PC-9 (cell line): ENCODE data around the gene DLG2.

Experiments used
- EZH2 ChIP-seq: fragments of 200-600 bp; sonication (generic); IDR thresholded peaks from 2 replicates; pipeline ENCODE4 v1.8.0; 2017; ENCODE audit warnings: antibody characterized with exemption, low read depth
- TF ChIP-seq, protein P1 (sequence below): fragments of 200-600 bp; sonication (generic); conservative IDR thresholded peaks from 2 replicates; pipeline ENCODE4 v1.6.1; 2017; ENCODE audit warnings: mixed run types, antibody characterized with exemption, mild to moderate bottlenecking, moderate library complexity

GRCh38 chr11:84865257-84865656 lies 761.9 kb downstream of the DLG2 start:
- TF ChIP-seq, protein P1, sequence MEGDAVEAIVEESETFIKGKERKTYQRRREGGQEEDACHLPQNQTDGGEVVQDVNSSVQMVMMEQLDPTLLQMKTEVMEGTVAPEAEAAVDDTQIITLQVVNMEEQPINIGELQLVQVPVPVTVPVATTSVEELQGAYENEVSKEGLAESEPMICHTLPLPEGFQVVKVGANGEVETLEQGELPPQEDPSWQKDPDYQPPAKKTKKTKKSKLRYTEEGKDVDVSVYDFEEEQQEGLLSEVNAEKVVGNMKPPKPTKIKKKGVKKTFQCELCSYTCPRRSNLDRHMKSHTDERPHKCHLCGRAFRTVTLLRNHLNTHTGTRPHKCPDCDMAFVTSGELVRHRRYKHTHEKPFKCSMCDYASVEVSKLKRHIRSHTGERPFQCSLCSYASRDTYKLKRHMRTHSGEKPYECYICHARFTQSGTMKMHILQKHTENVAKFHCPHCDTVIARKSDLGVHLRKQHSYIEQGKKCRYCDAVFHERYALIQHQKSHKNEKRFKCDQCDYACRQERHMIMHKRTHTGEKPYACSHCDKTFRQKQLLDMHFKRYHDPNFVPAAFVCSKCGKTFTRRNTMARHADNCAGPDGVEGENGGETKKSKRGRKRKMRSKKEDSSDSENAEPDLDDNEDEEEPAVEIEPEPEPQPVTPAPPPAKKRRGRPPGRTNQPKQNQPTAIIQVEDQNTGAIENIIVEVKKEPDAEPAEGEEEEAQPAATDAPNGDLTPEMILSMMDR: no peak
- no peak for TF ChIP-seq EZH2
